ENCODE data around the gene SCAF1. TPM values are rescaled to one million over a fixed set of nuclear protein-coding genes. Genes with fewer than 3 reads are reported as not detected.

The SCAF1 gene
- total RNA-seq, 3 donors from 2014 or later (not counting 1 experiment from before 2014, with no cell fraction given), result 38.9 to 46.2 (median 44.9) TPM

- Mint-ChIP-seq H3K4me1 (peaks cover 23 to 39% of the 10 kb centered on the region in 2 donors), H3K27ac (peak overlapping the region; percentile 86 to 97)
Observed at GRCh38 chr19:49614096-49614833, 27.7 kb upstream of the SCAF1 start.

GRCh38 chr19:49615861-49616260 is 26.1 kb upstream of the SCAF1 start:
- Histone ChIP-seq H3K4me3 (ENCODE audit: low read length) (no peak overlapping the region), H3K27me3 (ENCODE audit: control insufficient read depth, insufficient read depth, low read length) (no peaks in the 10 kb centered on the region), H3K9me3 (ENCODE audit: control insufficient read depth, insufficient read depth, low read length) (no peaks in the 10 kb centered on the region), H3K4me1 (ENCODE audit: control insufficient read depth, insufficient read depth, low read length) (peaks cover 26% of the 10 kb centered on the region), H3K27ac (ENCODE audit: low read length) (no peak overlapping the region), H3K36me3 (ENCODE audit: control insufficient read depth, insufficient read depth, low read length) (peaks cover 58% of the 10 kb centered on the region)
- Mint-ChIP-seq H3K36me3 (no peaks in the 10 kb centered on the region), H3K9me3 (no peaks in the 10 kb centered on the region), H3K4me1 (peaks cover 23 to 39% of the 10 kb centered on the region in 2 donors), H3K27ac (peak overlapping the region in 1 of 2 donors; percentile 97), H3K4me3 (no peak overlapping the region), H3K27me3 (ENCODE audit: low read depth in 2 of 2) (no peaks in the 10 kb centered on the region)
- no peak for ATAC-seq
- TF ChIP-seq CTCF (IDR thresholded peaks at IDR 0.05), result no peak
- intact Hi-C loops (cut with micrococcal nuclease), result no loop called here
- WGBS (ENCODE audit: insufficient coverage), result 98% methylated on average over 23 of the region's 23 CpGs
- DNase-seq, result no peak

More at GRCh38 chr19:49614096-49614833, 27.7 kb upstream of the SCAF1 start:
- peaks cover 26% of the 10 kb centered on the region for H3K4me1 ChIP-seq (ENCODE audit: control insufficient read depth, insufficient read depth, low read length)
- no peaks in the 10 kb centered on the region for H3K36me3 Mint-ChIP-seq
- ATAC-seq (peak; percentile 86 to 91 (median 89)), DNase-seq (peak in 1 of 2 donors; percentile 51)
- H3K36me3 ChIP-seq (ENCODE audit: control insufficient read depth, insufficient read depth, low read length), result peaks cover 51% of the 10 kb centered on the region
- WGBS (ENCODE audit: insufficient coverage), result 56% methylated on average over 19 of the region's 19 CpGs
- peak overlapping the region; percentile 70 for H3K4me3 Mint-ChIP-seq
- TF ChIP-seq CTCF (IDR thresholded peaks at IDR 0.05), result no peak
- H3K27me3 Mint-ChIP-seq (ENCODE audit: low read depth in 2 of 2), result no peaks in the 10 kb centered on the region
- intact Hi-C loops (cut with micrococcal nuclease), result no loop called here
- H3K27me3 ChIP-seq (ENCODE audit: control insufficient read depth, insufficient read depth, low read length), result no peaks in the 10 kb centered on the region
- H3K27ac ChIP-seq (ENCODE audit: low read length), result peak overlapping the region; percentile 73
- H3K9me3 ChIP-seq (ENCODE audit: control insufficient read depth, insufficient read depth, low read length), result no peaks in the 10 kb centered on the region
- H3K9me3 Mint-ChIP-seq, result no peaks in the 10 kb centered on the region
- no peak overlapping the region for H3K4me3 ChIP-seq (ENCODE audit: low read length)

- H3K27ac ChIP-seq (ENCODE audit: low read length), result no peak overlapping the region
- no peak for TF ChIP-seq CTCF (IDR thresholded peaks at IDR 0.05)
- H3K27me3 ChIP-seq (ENCODE audit: control insufficient read depth, insufficient read depth, low read length), result no peaks in the 10 kb centered on the region
- ATAC-seq, result no peak
- Mint-ChIP-seq H3K4me1 (peaks cover 23 to 41% of the 10 kb centered on the region in 2 donors), H3K27me3 (ENCODE audit: low read depth in 2 of 2) (no peaks in the 10 kb centered on the region), H3K9me3 (no peaks in the 10 kb centered on the region), H3K36me3 (no peaks in the 10 kb centered on the region), H3K27ac (peak overlapping the region in 1 of 2 donors; percentile 18), H3K4me3 (no peak overlapping the region)
- 99% methylated on average over 7 of the region's 7 CpGs for WGBS (ENCODE audit: insufficient coverage)
- no peak overlapping the region for H3K4me3 ChIP-seq (ENCODE audit: low read length)
- H3K36me3 ChIP-seq (ENCODE audit: control insufficient read depth, insufficient read depth, low read length), result peaks cover 54% of the 10 kb centered on the region
- H3K9me3 ChIP-seq (ENCODE audit: control insufficient read depth, insufficient read depth, low read length), result no peaks in the 10 kb centered on the region
- H3K4me1 ChIP-seq (ENCODE audit: control insufficient read depth, insufficient read depth, low read length), result peaks cover 26% of the 10 kb centered on the region
- intact Hi-C loops (cut with micrococcal nuclease), result no loop called here
- DNase-seq, result no peak
Observed at GRCh38 chr19:49616532-49616931, 25.5 kb upstream of the SCAF1 start.

Measured in natural killer cell (primary cell).